GM12864 (cell line): Measurements from ENCODE around the gene CUBN.

ENCODE experiments used
- DNase-seq: peaks from one replicate; pipeline ENCODE4 v3.0.0-alpha.2; 2011; ENCODE audit warnings: low read depth
- H3K4me3 ChIP-seq: 2 replicates; pipeline ENCODE4 v1.5.1; 2011; ENCODE audit warnings: mild to moderate bottlenecking, low read depth, low read length, control low read depth
- CTCF ChIP-seq: IDR thresholded peaks from 2 replicates; pipeline ENCODE4 v1.5.1; 2011; ENCODE audit warnings: low read depth, mild to moderate bottlenecking, moderate library complexity, low read length, control low read depth, inconsistent platforms; ENCODE audit errors: missing control alignments

Gene CUBN

DNA sequence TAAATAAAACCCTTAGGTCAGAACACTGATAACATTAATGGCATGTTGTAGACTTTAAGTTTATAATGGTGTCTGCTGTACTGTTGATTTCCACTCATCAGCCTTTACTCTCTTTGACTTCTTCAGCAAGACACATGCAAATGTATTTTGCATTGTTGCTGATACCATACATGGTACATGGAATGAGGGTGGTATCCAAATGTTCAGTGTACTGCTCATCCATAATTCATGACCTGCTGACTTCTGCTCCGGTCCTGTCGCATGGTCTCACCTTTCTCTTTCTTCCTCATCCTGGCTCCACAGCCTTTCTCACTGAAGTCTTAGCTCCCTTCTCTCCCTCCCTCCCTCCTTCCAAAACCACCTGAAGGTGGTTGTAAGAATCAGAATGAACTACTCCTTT is 4.7 kb upstream of the CUBN start:
- H3K4me3 ChIP-seq, result no peak overlapping the region
- TF ChIP-seq CTCF, result no peak
- DNase-seq, result no peak

DNA sequence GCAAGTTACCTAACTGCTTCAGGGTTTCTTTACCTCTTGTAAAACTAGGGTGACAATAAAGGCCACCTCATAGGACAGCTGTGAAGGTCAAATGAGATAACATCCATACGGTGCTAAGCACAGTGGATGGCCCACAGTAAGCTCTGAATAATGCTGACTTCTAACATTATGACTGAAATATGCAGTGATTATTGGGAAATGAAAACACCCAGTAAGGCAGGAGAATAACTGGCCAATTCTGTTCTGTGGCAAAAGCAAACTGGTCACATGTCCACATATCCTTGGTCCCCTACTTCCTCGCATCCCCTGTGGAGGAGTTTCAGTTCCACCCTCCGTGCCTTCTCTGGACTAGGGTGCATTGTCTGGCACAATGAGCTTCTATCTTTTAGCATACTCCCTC is 1.4 kb downstream of the CUBN start:
- H3K4me3 ChIP-seq, result no peak overlapping the region
- no peak for DNase-seq
- TF ChIP-seq CTCF, result no peak

DNA sequence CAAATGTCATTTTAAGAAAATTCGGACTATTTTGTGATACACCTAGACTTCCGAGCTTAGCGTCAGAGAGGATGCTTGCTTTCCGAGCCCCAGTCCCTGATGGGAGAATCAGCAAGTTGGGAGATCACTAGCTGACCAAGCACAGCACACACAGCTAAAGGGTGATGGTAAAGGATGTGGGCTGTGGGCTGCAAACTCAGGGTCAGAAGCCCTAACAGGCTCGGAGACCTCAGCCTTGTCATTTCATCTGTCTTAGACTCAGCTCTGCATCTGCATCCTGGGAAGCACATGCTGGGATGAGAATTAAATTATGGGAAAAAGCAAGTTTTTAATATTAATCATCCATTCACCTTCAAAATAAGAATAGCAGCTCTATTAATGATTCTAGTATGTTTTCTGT is 3.3 kb downstream of the CUBN start:
- TF ChIP-seq CTCF, result no peak
- DNase-seq, result no peak
- H3K4me3 ChIP-seq, result no peak overlapping the region

DNA sequence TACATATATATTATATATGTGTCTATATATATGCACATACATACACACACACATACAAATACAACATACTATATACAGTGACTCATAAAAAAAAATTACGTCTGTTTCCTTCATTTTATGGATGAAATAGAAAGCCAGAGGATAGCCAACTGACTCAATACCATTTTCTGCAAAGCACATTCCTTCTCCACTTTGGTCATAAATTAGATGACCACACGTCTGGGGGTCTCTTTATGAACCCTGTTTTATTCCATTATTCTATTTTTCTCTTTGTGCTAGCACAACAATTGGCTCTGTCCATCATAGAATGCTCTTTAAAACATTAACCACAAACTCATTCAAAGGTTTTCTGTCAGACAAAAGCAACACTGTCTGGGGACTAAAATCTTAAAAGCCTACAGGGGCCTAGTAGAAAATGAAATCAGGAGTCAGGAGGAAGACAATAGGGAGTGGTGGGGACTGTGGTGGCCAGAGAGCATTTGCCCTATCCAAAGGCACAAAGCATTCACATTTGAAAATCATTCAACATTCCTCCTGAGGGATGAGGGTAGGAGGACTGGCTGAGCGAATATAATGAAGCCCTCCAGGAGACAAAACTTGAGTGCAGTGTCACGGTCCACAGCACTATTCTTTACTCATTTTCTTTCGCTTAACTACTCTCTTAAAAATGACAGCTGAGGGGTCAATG is 4.3 kb downstream of the CUBN start:
- TF ChIP-seq CTCF, result no peak
- DNase-seq, result no peak
- no peak overlapping the region for H3K4me3 ChIP-seq

DNA sequence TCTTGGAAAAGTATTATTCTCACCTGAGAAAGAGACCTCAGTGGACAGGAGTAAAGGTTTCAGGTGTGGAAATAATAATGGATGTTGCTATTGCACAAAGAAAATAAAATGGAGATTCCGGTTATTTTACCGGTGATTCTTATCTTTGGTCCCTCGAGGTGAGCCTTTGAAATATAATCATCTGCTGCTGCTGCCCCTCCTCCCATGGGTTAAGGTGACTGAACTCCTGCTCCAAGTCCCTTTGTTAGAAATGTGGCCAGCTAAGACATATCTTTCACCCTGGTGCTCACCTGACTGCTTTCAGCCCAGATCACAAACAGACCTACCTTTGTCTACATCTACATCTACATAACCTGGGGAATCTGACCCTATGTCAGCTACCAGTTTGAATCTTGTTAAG is 5.7 kb downstream of the CUBN start:
- no peak for TF ChIP-seq CTCF
- DNase-seq, result no peak
- H3K4me3 ChIP-seq, result no peak overlapping the region

GRCh38 chr10:17122726-17123661 is 6.6 kb downstream of the CUBN start:
- no peak overlapping the region for H3K4me3 ChIP-seq
- no peak for DNase-seq

More at GRCh38 chr10:17122726-17123661, 6.6 kb downstream of the CUBN start:
- no peak for TF ChIP-seq CTCF
